Thoracic aorta (tissue), 2 donors: Measurements from ENCODE around the gene OR52R1. TPM values are rescaled to one million over a fixed set of nuclear protein-coding genes. Genes with fewer than 3 reads are reported as not detected.

Experiments used
- ATAC-seq: fragments of 150-250 bp; one replicate; pipeline ENCODE4 v1.8.0; 2017; ENCODE audit warnings: low read depth; ENCODE audit not compliant: insufficient number of reproducible peaks, low FRiP score
- DNase-seq: peaks from one replicate; pipeline ENCODE4 v3.0.0-alpha.2; 2020; ENCODE audit warnings: low spot score
- H3K27ac ChIP-seq, 2 donors: fragments of 200-600 bp; sonication (generic); 1 replicate in 1 of 2; 2 replicates in 1 of 2; pipeline ENCODE4 v1.5.1; 2016; ENCODE audit warnings: mild to moderate bottlenecking in 2 of 2, moderate library complexity in 2 of 2
- H3K27me3 ChIP-seq: fragments of 200-600 bp; sonication (generic); replicated peaks from 2 replicates; pipeline ENCODE4 v1.6.0; 2016; ENCODE audit warnings: mild to moderate bottlenecking; ENCODE audit not compliant: insufficient read depth
- H3K36me3 ChIP-seq: fragments of 200-600 bp; sonication (generic); one replicate; pipeline ENCODE4 v1.5.1; 2016
- H3K4me1 ChIP-seq, 2 donors: fragments of 200-600 bp; sonication (generic); 1 replicate in 1 of 2; 2 replicates in 1 of 2; pipeline versions ENCODE4 v1.5.1 to v1.6.0; 2016; ENCODE audit warnings: low read depth in 2 of 2, mild to moderate bottlenecking in 1 of 2; ENCODE audit not compliant: control insufficient read depth in 1 of 2
- H3K4me3 ChIP-seq: fragments of 200-600 bp; sonication (generic); 2 replicates; pipeline ENCODE4 v1.5.1; 2016; ENCODE audit warnings: mild to moderate bottlenecking
- H3K9me3 ChIP-seq: fragments of 200-600 bp; sonication (generic); 2 replicates; pipeline ENCODE4 v1.5.1; 2016
- CTCF ChIP-seq: fragments of 200-600 bp; sonication (generic); IDR thresholded peaks from one replicate; pipeline ENCODE4 v1.5.1; 2019; ENCODE audit warnings: antibody characterized with exemption
- total RNA-seq, 2 donors: library from RNA; depleted of rRNA; stranded (reverse); fragments of >200 nt; gene quantifications; one replicate each; pipeline versions ENCODE4 v1.1.0 to v1.2.3, GENCODE V29; 2016

Gene OR52R1
- total RNA-seq = not detected

- TF ChIP-seq CTCF = no peak
- Histone ChIP-seq H3K27ac (no peak within 1 kb of the TSS), H3K27me3 (no peaks in the 10 kb centered on the region), H3K36me3 (no peaks in the 10 kb centered on the region), H3K9me3 (no peaks in the 10 kb centered on the region), H3K4me3 (no peak within 1 kb of the TSS), H3K4me1 (no peaks in the 10 kb centered on the region)
- DNase-seq = no peak
- no peak for ATAC-seq
Observed at GRCh38 chr11:4804280-4804679, at the start of gene OR52R1. Gene OR52R1, minus strand, starts transcription at chr11:4804380. Its CDS starts 0 bp downstream, at chr11:4804380.

- no peak overlapping the region for H3K27ac ChIP-seq
- H3K36me3 ChIP-seq = no peaks in the 10 kb centered on the region
- H3K4me3 ChIP-seq = no peak overlapping the region
- DNase-seq = no peak
- ATAC-seq = no peak
- H3K9me3 ChIP-seq = no peaks in the 10 kb centered on the region
- no peaks in the 10 kb centered on the region for H3K4me1 ChIP-seq
- peaks cover 3% of the 10 kb centered on the region for H3K27me3 ChIP-seq
- TF ChIP-seq CTCF = no peak
Observed at GRCh38 chr11:4851033-4851432, 46.9 kb upstream of the OR52R1 start.

- peaks cover 3% of the 10 kb centered on the region for H3K27me3 ChIP-seq
- no peaks in the 10 kb centered on the region for H3K9me3 ChIP-seq
- TF ChIP-seq CTCF = no peak
- no peak for DNase-seq
- no peak for ATAC-seq
- H3K4me1 ChIP-seq = no peaks in the 10 kb centered on the region
- H3K36me3 ChIP-seq = no peaks in the 10 kb centered on the region
- H3K27ac ChIP-seq = no peak within 1 kb of the TSS
- no peak within 1 kb of the TSS for H3K4me3 ChIP-seq
Observed at GRCh38 chr11:4848908-4849532, 44.8 kb upstream of the OR52R1 start, which contains the start of gene OR51S1. Gene OR51S1, minus strand, starts transcription at chr11:4849208. Its CDS starts 0 bp downstream, at chr11:4849208.

- ATAC-seq = no peak
- Histone ChIP-seq H3K4me3 (no peak overlapping the region), H3K4me1 (no peaks in the 10 kb centered on the region), H3K27ac (no peak overlapping the region), H3K27me3 (no peaks in the 10 kb centered on the region), H3K36me3 (no peaks in the 10 kb centered on the region), H3K9me3 (no peaks in the 10 kb centered on the region)
- no peak for TF ChIP-seq CTCF
- DNase-seq = no peak
Observed at GRCh38 chr11:4839851-4840549, 35.8 kb upstream of the OR52R1 start.

- Histone ChIP-seq H3K27me3 (no peaks in the 10 kb centered on the region), H3K27ac (no peak overlapping the region), H3K4me1 (no peaks in the 10 kb centered on the region), H3K9me3 (no peaks in the 10 kb centered on the region), H3K36me3 (no peaks in the 10 kb centered on the region), H3K4me3 (no peak overlapping the region)
- ATAC-seq (no peak), DNase-seq (no peak)
- TF ChIP-seq CTCF = no peak
Observed at GRCh38 chr11:4830909-4831308, 26.7 kb upstream of the OR52R1 start.
